CD4-positive, CD25-positive, alpha-beta regulatory T cell (primary cell): ENCODE measurements around the gene DNAH8. TPM values are rescaled to one million over a fixed set of nuclear protein-coding genes. Genes with fewer than 3 reads are reported as not detected.

Experiments
- ATAC-seq, 2 donors: fragments of 150-1000 bp; cut with Tn5 transposase; one replicate each; pipeline ENCODE4 v1.10.0; 2021; ENCODE audit warnings: low read depth in 2 of 2, moderate number of reproducible peaks in 2 of 2, moderate library complexity in 1 of 2
- DNase-seq, 3 donors: peaks; one replicate each; pipeline versions ENCODE4 v3.0.0 to v3.0.0-alpha.2; 2012 to 2022; ENCODE audit warnings: mixed read lengths in 1 of 3
- H3K27ac ChIP-seq: one replicate; pipeline ENCODE4 v1.7.0; 2013; ENCODE audit warnings: mild to moderate bottlenecking, low read length; ENCODE audit not compliant: insufficient read depth, poor library complexity, severe bottlenecking
- H3K27me3 ChIP-seq: one replicate; pipeline ENCODE4 v1.7.0; 2013; ENCODE audit warnings: low read length; ENCODE audit not compliant: control insufficient read depth, insufficient read depth
- H3K36me3 ChIP-seq: one replicate; pipeline ENCODE4 v1.7.0; 2013; ENCODE audit warnings: mild to moderate bottlenecking, low read length, moderate library complexity; ENCODE audit not compliant: control insufficient read depth, insufficient read depth
- H3K4me1 ChIP-seq: 2 replicates; pipeline ENCODE4 v1.7.0; 2013; ENCODE audit warnings: mild to moderate bottlenecking, low read length; ENCODE audit not compliant: insufficient read depth, control insufficient read depth, poor library complexity, severe bottlenecking
- H3K4me3 ChIP-seq: one replicate; pipeline ENCODE4 v1.7.0; 2013; ENCODE audit warnings: low read depth, mild to moderate bottlenecking, low read length, moderate library complexity
- H3K9me3 ChIP-seq, 2 experiments: 1 replicate in 1 of 2; 2 replicates in 1 of 2; pipeline ENCODE4 v1.7.0; 2013; ENCODE audit warnings: low read length in 2 of 2, mild to moderate bottlenecking in 1 of 2, moderate library complexity in 1 of 2; ENCODE audit not compliant: control insufficient read depth in 2 of 2
- H3K27ac Mint-ChIP-seq, 3 donors: one replicate each; pipeline ENCODE4 v1.8.0; 2020 to 2022; ENCODE audit warnings: mild to moderate bottlenecking in 3 of 3, mixed read lengths in 3 of 3, moderate library complexity in 2 of 3
- H3K27me3 Mint-ChIP-seq: one replicate; pipeline ENCODE4 v1.8.0; 2022; ENCODE audit warnings: mild to moderate bottlenecking, mixed read lengths
- H3K36me3 Mint-ChIP-seq: one replicate; pipeline ENCODE4 v1.8.0; 2020; ENCODE audit warnings: mixed read lengths
- H3K4me1 Mint-ChIP-seq, 4 donors: one replicate each; pipeline ENCODE4 v1.8.0; 2020 to 2022; ENCODE audit warnings: mixed read lengths in 4 of 4, mild to moderate bottlenecking in 1 of 4
- H3K4me3 Mint-ChIP-seq, 4 donors: one replicate each; pipeline ENCODE4 v1.8.0; 2020 to 2022; ENCODE audit warnings: mild to moderate bottlenecking in 4 of 4, mixed read lengths in 4 of 4, moderate library complexity in 3 of 4
- H3K9me3 Mint-ChIP-seq, 7 donors: one replicate each; pipeline ENCODE4 v1.8.0; 2020 to 2022; ENCODE audit warnings: mixed read lengths in 7 of 7, mild to moderate bottlenecking in 3 of 7, moderate library complexity in 2 of 7
- polyA plus RNA-seq, 4 donors: library from polyadenylated mRNA; unstranded; fragments of 300-500 nt; fragmentation: Illumina TruSeq; gene quantifications; one replicate each; pipeline ENCODE4 v1.2.3, GENCODE V29; 2021
- total RNA-seq: library from RNA; stranded (reverse); gene quantifications from one replicate; pipeline ENCODE4 v1.2.3, GENCODE V29; 2022

Gene DNAH8
- total and polyA plus RNA-seq, 5 donors from 2014 or later, result 0.05 to 1.2 (median 0.57) TPM

DNA sequence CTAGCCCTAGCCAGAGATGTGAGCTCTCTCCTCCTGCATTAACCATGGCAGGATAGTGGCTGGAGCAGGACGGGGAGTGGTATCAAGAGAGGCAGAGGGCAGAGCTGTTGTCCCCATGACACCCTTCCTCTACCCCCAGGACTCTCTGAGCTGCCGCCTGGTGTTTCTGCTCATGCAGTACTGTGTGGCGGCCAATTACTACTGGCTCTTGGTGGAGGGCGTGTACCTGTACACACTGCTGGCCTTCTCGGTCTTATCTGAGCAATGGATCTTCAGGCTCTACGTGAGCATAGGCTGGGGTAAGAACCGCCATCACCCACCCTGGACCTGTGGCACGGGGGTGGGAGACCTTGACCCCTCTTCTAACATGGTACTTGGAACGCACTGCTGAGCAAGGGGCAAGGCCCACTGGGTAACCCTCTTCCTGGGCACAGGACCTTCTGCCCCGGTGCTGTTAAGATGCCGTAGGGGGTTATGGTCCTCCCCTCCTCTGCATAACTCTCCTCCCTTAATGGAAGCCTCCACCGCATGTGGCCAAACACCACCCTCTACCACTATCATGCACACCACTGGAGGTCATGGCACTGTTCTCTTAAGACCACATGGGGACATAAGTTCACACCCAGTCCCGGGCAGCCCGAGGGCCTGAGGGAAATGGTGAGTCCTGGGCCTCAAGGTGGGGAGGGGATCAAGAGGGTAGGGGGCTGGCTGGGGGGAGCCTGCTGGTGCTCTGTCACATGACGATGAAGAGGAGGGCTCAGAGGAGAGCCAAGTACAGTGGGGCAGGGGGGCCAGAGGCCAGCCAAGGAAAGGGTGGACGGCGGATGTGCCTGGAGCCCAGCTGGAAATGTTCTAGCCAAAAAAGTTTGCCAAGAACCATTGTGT, 358.6 kb downstream of the DNAH8 start:
- ATAC-seq, result no peak
- no peaks in the 10 kb centered on the region for H3K9me3 Mint-ChIP-seq
- Histone ChIP-seq H3K36me3 (no peaks in the 10 kb centered on the region), H3K27me3 (no peaks in the 10 kb centered on the region), H3K27ac (no peak overlapping the region), H3K4me3 (no peak overlapping the region), H3K4me1 (no peaks in the 10 kb centered on the region), H3K9me3 (no peaks in the 10 kb centered on the region)
- H3K27ac Mint-ChIP-seq, result no peak overlapping the region
- no peak overlapping the region for H3K4me3 Mint-ChIP-seq
- H3K4me1 Mint-ChIP-seq, result no peaks in the 10 kb centered on the region
- DNase-seq, result no peak
- no peaks in the 10 kb centered on the region for H3K36me3 Mint-ChIP-seq
- H3K27me3 Mint-ChIP-seq, result peaks cover 4% of the 10 kb centered on the region

DNA sequence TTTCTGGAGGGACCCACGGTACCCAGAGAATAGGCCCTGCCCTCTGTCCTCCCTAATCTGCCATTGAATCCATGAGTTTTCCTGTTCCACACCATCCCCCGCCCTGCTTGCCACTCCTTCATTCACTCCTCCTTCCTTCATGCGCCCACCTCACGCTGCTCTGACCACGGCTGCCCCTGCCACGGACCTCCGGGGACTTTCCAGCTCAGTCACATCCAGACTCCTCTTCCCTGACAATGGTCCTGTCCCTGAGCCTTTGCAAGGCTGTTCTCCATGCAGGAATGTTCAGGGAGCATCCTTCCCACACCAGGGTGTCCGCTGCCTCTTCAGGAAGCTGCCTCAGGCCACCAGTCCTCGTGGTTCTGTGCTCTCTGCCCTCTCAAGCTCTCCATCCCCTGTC, 359.4 kb downstream of the DNAH8 start:
- no peaks in the 10 kb centered on the region for H3K4me1 Mint-ChIP-seq
- DNase-seq, result no peak

DNA sequence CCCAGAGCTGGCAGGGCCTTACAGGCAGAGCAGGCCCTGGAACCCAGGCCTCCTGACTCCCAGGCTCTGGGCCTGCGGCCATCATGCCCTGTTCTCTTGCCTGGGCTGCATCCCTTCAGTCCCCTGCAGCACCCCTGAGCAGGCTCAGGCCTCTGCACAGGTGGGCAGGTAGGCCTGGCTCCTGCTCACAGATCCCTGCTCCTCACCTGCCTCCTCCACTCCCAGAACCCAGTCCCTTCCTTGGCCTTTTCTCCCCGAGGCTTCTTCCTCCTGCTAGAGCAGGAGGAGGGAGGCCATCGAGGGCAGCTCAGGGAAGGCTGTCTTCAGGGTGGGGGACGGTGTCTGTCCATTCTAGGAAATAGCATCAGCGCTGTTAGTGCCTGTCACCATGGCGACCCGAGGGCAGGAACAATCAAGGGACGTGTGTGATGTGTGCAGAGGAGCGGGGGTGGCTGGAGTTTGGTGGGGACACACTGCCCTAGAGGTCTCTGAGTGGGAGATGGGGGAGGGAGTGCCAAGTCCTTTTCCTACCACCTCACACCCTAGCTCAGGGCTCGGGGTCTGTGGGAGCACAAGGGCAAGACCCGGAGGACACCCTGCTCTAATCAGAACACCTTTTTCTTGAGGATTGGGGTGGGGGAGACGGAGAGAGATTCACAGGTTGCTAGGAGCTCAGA, 360.0 kb downstream of the DNAH8 start:
- H3K36me3 ChIP-seq, result no peaks in the 10 kb centered on the region
- no peak overlapping the region for H3K27ac ChIP-seq
- no peaks in the 10 kb centered on the region for H3K9me3 ChIP-seq
- H3K4me3 Mint-ChIP-seq, result peak overlapping the region in 1 of 4 donors; percentile 33
- no peaks in the 10 kb centered on the region for H3K9me3 Mint-ChIP-seq
- no peaks in the 10 kb centered on the region for H3K27me3 ChIP-seq
- H3K4me1 Mint-ChIP-seq, result no peaks in the 10 kb centered on the region
- no peak overlapping the region for H3K4me3 ChIP-seq
- H3K27me3 Mint-ChIP-seq, result peaks cover 4% of the 10 kb centered on the region
- H3K27ac Mint-ChIP-seq, result no peak overlapping the region
- no peak for DNase-seq
- H3K4me1 ChIP-seq, result no peaks in the 10 kb centered on the region
- no peaks in the 10 kb centered on the region for H3K36me3 Mint-ChIP-seq
- ATAC-seq, result no peak

More for the DNA sequence above, 359.4 kb downstream of the DNAH8 start:
- Mint-ChIP-seq H3K27ac (no peak overlapping the region), H3K36me3 (no peaks in the 10 kb centered on the region), H3K27me3 (peaks cover 4% of the 10 kb centered on the region), H3K9me3 (no peaks in the 10 kb centered on the region), H3K4me3 (no peak overlapping the region)
- no peak for ATAC-seq
- H3K4me1 ChIP-seq, result no peaks in the 10 kb centered on the region
- H3K9me3 ChIP-seq, result no peaks in the 10 kb centered on the region
- no peaks in the 10 kb centered on the region for H3K36me3 ChIP-seq
- H3K4me3 ChIP-seq, result no peak overlapping the region
- H3K27me3 ChIP-seq, result no peaks in the 10 kb centered on the region
- no peak overlapping the region for H3K27ac ChIP-seq

DNA sequence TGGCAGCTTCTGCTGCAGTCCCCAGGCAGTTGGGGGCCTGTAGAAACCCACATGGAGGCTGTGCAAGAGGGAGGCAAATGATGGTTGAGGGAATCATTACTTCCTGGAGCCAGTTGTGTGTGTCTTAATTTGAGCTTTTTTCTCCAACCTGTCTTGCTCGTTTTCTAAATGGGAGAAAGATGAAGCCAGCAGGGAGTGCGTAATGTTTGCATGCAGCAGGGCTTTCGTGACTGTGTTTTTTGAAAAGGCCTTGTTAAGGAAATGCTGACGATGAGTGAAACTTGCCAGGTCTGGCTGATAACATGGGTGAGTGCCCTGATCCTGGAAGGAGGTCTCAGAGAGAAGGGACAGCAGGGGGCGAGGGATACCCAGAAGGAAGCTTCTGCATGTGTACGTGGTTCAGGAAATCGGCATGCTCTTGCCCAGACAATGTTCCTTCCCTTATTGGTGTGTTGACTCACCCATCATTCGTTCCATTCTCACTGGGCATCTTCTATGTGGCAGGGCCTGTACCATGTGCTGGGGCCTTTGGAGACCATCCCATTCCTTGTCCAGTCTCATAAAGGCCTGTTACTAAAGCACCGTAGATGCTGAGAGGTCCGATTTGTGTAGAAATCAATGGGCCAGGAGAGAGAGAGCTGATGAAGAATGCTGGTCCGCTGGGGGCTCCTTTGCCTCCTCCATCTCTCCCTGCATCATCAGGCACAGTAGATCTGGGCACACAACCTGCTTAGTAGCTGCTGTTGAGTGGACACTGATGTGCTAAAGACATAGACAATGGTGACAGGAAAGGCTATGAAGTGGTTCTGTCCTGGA, 360.9 kb downstream of the DNAH8 start:
- Mint-ChIP-seq H3K27me3 (peaks cover 4% of the 10 kb centered on the region), H3K9me3 (no peaks in the 10 kb centered on the region), H3K36me3 (no peaks in the 10 kb centered on the region), H3K4me1 (no peaks in the 10 kb centered on the region), H3K4me3 (no peak overlapping the region), H3K27ac (no peak overlapping the region)
- no peak for DNase-seq
- ATAC-seq, result no peak
- Histone ChIP-seq H3K4me1 (no peaks in the 10 kb centered on the region), H3K4me3 (no peak overlapping the region), H3K27me3 (no peaks in the 10 kb centered on the region), H3K9me3 (no peaks in the 10 kb centered on the region), H3K27ac (no peak overlapping the region), H3K36me3 (no peaks in the 10 kb centered on the region)

DNA sequence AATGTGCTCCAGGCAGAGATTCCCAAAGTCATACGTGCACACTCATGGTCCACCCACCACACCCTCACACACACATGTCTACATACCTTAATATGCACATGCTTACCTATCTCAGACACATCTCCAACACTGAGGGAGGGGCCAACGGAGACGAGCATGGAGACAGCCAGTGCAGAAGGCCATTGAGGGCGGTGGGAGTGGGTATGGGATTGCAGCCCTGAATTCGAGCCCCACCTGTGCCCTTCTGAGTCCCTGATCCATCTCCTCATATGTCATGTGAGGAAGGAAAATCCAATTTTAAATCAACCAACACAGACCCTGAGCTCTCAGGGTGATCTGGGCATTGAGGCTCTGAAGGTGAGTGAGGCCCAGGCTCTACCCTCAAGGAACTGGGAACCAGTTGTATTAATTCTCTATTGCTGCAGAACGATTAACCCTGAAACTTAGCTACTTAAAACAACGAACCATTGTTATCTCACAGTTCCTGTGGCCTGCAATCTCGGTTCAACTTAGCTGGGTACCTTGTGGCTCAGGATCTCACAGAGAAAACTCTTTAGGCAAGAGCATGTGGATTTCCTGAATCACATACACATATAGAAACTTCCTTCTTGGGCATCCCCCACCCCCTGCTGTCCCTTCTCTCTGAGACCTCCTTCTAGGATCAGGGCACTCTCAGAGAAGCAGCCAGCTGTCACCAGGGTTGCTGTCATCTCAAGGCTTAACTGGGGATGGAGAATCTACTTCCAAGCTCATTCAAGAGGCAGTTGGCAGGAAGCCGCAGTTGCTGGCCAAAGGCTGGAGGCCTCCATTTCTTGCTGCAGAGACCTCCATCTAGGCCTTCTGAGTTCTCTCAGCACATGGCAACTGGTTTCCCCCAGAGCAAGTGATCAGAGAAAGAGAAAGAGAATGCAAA, 361.8 kb downstream of the DNAH8 start:
- Histone ChIP-seq H3K36me3 (no peaks in the 10 kb centered on the region), H3K9me3 (no peaks in the 10 kb centered on the region), H3K4me1 (no peaks in the 10 kb centered on the region), H3K27ac (no peak overlapping the region), H3K4me3 (no peak overlapping the region), H3K27me3 (no peaks in the 10 kb centered on the region)
- ATAC-seq, result no peak
- H3K36me3 Mint-ChIP-seq, result no peaks in the 10 kb centered on the region
- H3K4me3 Mint-ChIP-seq, result no peak overlapping the region
- no peak for DNase-seq
- H3K4me1 Mint-ChIP-seq, result no peaks in the 10 kb centered on the region
- H3K27me3 Mint-ChIP-seq, result peaks cover 4% of the 10 kb centered on the region
- no peak overlapping the region for H3K27ac Mint-ChIP-seq
- H3K9me3 Mint-ChIP-seq, result no peaks in the 10 kb centered on the region

DNA sequence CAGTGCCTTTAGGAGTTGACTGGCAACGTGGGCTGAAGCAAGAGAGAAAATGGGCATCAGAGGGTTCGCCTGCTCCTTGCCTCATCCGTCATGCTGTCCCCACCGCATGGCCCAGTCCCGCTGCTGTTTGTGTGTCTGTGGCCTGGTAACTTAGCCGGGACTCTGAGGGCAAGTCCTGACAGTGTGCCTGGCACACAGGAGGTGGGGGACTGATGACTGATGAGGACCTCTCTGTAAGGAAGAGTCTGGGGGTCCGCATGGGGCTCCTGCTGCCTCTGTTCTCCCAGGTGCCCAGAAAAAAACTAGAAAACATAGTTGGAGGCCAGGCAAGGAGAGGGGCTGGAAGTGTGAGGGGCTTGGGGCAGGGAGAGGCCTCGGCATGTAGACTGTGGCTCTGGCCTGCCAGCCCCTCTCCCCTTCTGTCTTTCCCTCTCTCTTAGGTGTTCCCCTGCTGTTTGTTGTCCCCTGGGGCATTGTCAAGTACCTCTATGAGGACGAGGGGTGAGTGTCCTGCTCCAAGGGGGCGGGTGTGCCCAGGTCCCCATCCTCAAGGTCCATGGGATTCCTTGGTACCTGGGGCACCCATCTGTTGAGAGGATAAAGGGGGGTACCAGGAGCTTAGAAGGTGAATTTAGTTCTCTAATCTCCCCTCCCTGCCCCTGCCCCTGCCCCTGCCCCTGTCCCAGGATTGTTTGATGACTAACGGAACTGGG, 362.9 kb downstream of the DNAH8 start:
- no peak for ATAC-seq
- H3K4me1 Mint-ChIP-seq, result no peaks in the 10 kb centered on the region
- H3K27me3 ChIP-seq, result no peaks in the 10 kb centered on the region
- no peaks in the 10 kb centered on the region for H3K36me3 Mint-ChIP-seq
- H3K4me1 ChIP-seq, result no peaks in the 10 kb centered on the region
- H3K4me3 Mint-ChIP-seq, result no peak overlapping the region
- H3K27ac Mint-ChIP-seq, result no peak overlapping the region
- H3K9me3 ChIP-seq, result no peaks in the 10 kb centered on the region
- no peak overlapping the region for H3K4me3 ChIP-seq
- H3K9me3 Mint-ChIP-seq, result no peaks in the 10 kb centered on the region
- no peak for DNase-seq
- H3K27ac ChIP-seq, result no peak overlapping the region
- no peaks in the 10 kb centered on the region for H3K36me3 ChIP-seq
- peaks cover 4% of the 10 kb centered on the region for H3K27me3 Mint-ChIP-seq
